ENCODE measurements around the gene WDR64. TPM values are rescaled to one million over a fixed set of nuclear protein-coding genes. Genes with fewer than 3 reads are reported as not detected.

Gene WDR64
- total RNA-seq, 1 experiment from 2014 or later, result not detected

- no peak for DNase-seq (ENCODE audit: low read depth)
Measured at GRCh38 chr1:241836941-241837340, 184.9 kb downstream of the WDR64 start.

GRCh38 chr1:241837416-241837815, 185.3 kb downstream of the WDR64 start:
- no peak for DNase-seq (ENCODE audit: low read depth)

GRCh38 chr1:241837901-241838300, 185.8 kb downstream of the WDR64 start:
- DNase-seq (ENCODE audit: low read depth), result peak; percentile 34

GRCh38 chr1:241838897-241839296, 186.8 kb downstream of the WDR64 start:
- no peak for DNase-seq (ENCODE audit: low read depth)

- DNase-seq (ENCODE audit: low read depth), result no peak
Measured at GRCh38 chr1:241839369-241839979, 187.4 kb downstream of the WDR64 start.

DNA sequence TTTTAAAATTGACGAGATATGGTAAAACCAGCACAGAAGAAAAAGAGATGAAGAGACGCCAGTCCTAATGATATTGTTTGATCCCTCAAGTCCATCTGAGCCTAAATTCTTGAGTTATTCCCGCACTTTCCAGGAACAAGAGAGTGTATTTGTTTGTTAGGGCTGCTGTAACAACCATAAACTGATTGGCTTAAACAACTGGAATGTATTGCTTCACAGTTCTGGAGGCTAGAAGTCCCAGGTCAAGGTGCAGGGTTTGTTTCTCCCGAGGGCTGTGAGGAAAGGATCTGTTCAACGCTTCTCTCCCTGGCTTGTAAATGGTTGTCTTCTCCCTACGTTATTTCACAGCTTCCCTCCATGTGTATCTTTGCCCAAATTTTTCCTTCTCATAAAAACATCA, 188.1 kb downstream of the WDR64 start:
- DNase-seq (ENCODE audit: low read depth), result no peak

- no peak for DNase-seq (ENCODE audit: low read depth)
Measured at GRCh38 chr1:241841691-241842090, 189.6 kb downstream of the WDR64 start.

DNA sequence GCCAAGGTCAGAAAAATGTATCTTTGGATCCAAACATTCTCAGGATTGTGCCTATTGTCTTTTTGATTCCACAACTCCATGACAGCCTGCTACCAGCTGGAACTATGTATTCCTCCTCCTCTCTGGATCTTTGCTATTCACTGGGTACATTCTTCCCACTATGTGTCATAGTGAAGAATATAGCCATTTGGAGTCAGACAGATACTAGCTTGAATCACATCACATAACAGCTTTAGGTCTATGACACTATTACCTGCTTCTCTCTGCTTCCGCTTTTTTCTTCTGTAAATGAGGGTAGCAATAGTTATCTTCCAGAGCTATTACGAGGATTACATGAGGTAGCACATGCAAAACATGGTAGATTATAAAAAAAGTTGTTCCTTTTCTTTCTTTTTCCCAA, 190.5 kb downstream of the WDR64 start:
- DNase-seq (ENCODE audit: low read depth), result peak; percentile 24

GRCh38 chr1:241844593-241844992, 192.5 kb downstream of the WDR64 start:
- DNase-seq (ENCODE audit: low read depth), result no peak

DNA sequence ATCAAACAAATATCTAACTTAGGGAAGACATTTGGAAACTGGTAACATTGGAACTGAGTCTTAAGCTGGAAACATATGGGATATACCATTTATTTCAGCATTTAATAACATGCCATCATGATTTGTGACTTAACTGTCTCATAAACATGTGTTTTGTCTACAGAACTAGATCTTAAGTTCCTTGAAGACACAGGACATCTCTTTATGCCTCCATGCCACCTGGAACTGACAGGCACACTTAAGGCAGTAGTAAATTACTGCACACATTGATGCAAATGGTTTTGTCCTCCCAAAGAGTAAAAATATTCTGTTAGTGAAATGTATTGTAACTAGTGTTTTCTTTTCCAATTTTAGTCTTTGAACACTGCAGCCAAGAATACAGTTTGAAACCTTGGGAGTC, 194.3 kb downstream of the WDR64 start:
- DNase-seq (ENCODE audit: low read depth), result no peak

DNA sequence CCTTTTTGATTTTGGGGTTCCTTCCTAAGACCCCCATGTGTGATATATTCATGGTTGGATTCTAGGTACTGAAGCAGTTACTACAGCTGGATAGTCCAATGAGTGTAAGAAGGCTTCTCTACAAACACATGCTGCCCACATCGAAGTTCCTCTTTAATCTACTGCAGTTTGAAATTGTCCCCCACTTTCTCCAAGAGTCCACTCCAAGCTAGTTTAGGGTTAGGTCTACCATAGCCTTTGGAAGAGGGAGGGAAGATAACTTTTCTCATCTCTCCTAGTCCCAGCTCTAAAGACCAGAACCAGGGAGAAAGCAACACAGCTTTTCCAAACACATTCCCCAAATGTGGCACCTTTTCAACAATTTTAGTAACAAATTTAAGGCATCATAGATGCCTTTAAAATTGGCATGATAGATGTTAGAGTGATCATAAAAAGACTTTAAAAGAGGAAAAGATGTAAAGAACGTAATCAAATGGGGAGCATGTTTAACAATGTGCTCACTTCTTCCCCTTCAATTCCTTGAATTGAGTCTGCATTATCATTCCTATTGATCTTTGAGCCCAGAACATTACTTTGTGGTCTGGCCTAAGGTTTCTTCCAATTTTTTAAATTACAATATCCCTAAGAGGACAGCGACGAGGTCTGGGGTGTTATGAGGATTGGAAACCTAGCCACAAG, 194.9 kb downstream of the WDR64 start:
- DNase-seq (ENCODE audit: low read depth), result no peak

- DNase-seq (ENCODE audit: low read depth), result no peak
Measured at GRCh38 chr1:241847540-241847795, 195.4 kb downstream of the WDR64 start.

GRCh38 chr1:241847796-241848685, 196.0 kb downstream of the WDR64 start, which contains the start of gene EXO1:
EXO1 (plus strand) TSS chr1:241848204; CDS start chr1:241850426, 2,222 bp downstream.
- DNase-seq (ENCODE audit: low read depth), result peak; percentile 94

DNA sequence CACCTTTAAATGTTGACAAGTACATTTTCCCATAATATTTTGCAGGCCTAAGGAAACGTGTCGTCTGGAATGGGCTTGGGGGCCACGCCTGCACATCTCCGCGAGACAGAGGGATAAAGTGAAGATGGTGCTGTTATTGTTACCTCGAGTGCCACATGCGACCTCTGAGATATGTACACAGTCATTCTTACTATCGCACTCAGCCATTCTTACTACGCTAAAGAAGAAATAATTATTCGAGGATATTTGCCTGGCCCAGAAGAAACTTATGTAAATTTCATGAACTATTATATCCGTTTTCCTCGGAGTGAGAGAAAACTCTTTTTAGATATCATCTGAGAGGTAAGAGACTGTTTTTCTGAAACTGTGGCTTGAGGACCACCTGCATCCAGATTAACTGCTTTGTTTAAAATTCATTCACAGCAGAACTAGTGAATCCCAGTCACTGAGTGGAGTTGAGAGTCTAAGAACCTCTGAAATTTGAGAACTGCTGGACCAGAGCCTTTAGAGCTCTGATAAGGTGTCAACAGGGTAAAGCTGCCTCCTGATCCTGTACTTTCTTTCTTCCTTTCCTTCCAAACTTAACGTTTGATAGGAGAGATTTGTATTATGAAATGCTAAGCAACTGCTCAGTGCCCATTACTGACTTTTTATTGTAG, 196.7 kb downstream of the WDR64 start:
- peak; percentile 3 for DNase-seq (ENCODE audit: low read depth)

GRCh38 chr1:241849345-241849695, 197.2 kb downstream of the WDR64 start:
- no peak for DNase-seq (ENCODE audit: low read depth)

Other genes with a start within 250 kb of the WDR64 start
- 97.8 and 101 TPM in 2 replicates for gene FH, start 132.5 kb upstream of the WDR64 start, total RNA-seq (2014; rRNA removed; shearing (Covaris generic))
- gene KMO, start 119.9 kb upstream of the WDR64 start, total RNA-seq (2014; rRNA removed; shearing (Covaris generic)), result not detected in 2 replicates
- 36.4 and 44.5 TPM in 2 replicates for gene CHML, start 11.9 kb upstream of the WDR64 start, total RNA-seq (2014; rRNA removed; shearing (Covaris generic))
- 3.5 and 5.3 TPM in 2 replicates for gene OPN3, start 11.9 kb upstream of the WDR64 start, total RNA-seq (2014; rRNA removed; shearing (Covaris generic))
- gene EXO1, start 195.9 kb downstream of the WDR64 start, total RNA-seq (2014; rRNA removed; shearing (Covaris generic)), result 48.0 and 50.1 TPM in 2 replicates